Activated CD4-positive, alpha-beta T cell treated with anti-CD3 and anti-CD28 coated beads for 4 hours (primary cell): Measurements from ENCODE around the gene MRPL45.

Experiments used
- DNase-seq, 2 donors: peaks; one replicate each; pipeline ENCODE4 v3.0.0-alpha.2; 2020

The MRPL45 gene

DNA sequence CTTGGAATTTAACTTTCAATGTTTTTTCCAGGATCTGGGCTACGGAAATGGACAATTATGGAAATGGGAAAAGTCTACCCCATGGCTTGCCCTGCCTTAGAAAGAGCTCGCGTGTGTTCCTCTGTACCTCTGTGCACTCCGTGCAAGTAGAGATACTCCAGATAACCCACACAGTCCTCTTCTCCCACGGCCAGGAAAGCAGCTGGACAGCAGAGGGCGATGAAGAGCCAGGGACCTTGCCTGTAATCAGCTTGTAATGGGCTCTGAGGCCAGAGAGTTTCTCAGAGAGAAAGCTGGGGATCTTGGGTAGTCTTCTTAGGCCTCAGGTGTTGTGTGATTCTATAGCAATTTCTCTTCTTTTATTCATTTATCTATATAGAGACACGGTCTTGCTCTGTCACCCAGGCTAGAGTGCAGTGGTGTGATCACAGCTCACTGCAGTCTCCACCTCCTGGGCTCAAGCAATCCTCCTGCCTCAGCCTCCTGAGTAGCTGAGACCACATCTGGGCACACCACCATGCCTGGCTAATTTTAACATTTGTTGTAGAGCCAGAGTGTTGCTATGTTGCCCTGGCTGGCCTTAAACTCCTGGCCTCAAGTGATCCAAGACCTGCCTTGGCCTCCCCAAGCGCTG lies 52.2 kb downstream of the MRPL45 start:
- peak; percentile 78 to 88 for DNase-seq

DNA sequence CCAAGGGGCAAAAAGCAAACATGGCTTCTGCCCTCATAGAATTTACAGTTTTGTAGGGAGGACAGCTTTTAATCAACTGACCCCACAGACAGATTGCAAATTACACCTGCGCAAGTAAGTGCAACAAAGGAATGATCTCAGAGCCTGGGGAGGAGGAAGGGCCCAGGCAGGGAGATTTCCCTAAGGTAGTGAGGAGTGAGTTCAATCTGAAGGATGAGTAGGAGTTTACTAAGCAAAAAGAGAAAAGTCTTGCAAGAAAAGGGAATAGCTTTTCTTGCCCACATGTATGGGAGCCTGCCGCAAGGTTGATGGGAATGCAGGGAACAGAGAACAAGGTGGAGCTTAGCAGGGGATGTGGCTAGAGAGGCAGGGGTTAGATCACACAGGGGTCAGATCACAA lies 53.1 kb downstream of the MRPL45 start:
- no peak for DNase-seq

DNA sequence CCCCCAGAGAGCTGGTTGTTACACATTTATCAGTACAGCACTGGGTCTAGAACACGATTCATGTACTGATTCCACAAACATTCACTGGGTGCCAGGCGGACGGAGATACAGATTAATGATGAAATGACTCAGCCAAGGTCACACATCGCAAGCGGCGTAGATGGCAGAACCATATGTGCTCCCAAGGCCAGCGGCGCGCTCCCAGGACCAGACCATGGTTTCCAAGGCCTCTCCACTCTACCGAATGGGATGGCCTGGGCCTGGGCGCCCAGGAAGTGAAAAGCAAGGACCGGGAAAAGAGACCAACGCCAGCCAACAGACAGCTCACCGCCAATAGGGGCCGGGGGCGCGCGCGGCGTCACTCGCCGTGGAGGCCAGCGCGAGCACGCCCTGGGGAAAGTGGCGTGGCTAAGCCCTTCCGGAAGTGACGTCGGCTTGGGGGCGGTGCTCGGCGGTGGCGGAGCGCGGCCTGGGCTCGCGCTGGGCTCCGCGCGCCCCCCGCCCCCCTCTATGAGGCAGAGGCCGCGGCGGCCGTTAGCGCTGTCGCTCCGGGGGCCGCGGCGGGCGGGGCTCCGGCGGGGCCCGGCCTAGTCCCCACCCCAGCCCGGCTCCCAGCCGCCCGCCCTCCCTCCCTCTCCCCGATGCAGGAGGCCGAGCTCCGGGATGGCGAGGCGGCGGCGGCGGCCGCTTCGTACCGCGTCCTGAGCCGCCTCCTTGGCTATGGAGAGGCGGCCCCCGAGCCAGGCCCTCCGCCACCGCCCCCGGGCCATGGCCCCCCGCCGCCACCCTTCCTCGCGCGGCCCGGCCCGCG lies 54.6 kb downstream of the MRPL45 start, which contains the start of gene SOCS7:
Gene SOCS7, plus strand, starts transcription at position 433 of the 811 bp plus-strand sequence. Its CDS starts 209 bp downstream, at position 642.
- peak; percentile 92 to 93 for DNase-seq

DNA sequence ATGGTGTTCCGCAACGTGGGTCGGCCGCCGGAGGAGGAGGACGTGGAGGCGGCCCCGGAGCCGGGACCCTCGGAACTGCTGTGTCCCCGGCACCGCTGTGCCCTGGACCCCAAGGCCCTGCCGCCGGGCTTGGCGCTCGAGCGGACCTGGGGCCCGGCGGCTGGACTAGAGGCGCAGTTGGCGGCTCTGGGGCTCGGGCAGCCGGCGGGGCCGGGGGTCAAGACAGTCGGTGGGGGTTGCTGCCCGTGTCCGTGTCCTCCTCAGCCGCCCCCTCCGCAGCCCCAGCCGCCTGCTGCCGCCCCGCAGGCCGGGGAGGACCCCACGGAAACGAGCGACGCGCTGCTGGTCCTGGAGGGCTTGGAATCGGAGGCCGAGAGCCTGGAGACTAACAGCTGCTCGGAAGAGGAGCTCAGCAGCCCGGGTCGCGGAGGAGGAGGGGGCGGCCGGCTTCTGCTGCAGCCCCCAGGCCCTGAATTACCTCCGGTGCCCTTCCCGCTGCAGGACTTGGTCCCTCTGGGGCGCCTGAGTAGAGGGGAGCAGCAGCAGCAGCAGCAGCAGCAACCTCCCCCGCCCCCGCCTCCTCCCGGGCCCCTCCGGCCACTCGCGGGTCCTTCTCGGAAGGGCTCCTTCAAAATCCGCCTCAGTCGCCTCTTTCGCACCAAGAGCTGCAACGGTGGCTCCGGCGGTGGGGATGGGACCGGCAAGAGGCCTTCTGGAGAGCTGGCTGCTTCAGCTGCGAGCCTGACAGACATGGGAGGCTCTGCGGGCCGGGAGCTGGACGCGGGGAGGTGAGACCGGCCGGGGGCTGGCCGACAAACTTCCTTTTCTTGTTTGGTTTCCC lies 55.5 kb downstream of the MRPL45 start:
- DNase-seq = peak; percentile 5 to 15

DNA sequence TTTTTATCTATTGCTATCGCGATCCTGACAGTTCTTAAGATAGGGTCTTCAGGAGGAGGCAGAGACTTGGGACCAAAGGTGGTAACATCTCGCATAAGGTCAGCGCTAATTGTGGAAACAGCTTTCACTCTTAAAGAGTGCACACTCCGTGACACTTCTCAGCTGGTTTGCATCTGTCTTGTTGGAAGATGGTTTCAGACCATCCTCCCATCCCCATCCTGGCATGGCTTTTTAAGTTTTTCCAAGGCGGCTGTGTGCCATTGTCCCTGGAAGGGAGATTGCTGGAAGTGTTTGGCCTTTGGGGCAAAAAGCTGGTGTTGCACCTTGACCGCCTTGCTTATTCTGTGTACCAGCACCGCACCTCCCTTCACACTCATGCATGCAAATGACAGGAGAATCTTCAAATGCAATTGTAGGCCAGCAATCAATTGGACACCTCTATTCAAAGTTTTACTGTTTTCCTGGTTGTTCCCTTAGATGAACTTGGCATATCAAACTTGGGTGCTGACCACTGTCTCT lies 56.2 kb downstream of the MRPL45 start:
- DNase-seq = no peak

DNA sequence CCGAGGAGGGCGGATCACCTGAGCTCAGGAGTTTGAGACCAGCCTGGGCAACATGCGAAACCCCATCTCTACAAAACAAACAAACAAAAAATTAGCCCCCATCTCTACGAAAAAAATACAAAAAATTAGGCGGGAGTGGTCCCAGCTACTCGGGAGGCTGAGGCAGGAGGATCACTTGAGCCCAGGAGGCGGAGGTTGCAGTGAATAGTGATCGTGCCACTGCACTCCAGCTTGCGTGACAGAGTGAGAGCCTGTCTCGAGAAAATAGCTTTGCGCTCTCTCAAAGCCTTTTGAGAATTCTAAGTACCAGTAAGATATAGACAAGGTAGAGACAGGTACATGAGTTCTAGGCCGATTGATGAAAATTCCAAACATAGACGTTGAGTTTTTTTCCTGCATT lies 56.7 kb downstream of the MRPL45 start:
- no peak for DNase-seq

DNA sequence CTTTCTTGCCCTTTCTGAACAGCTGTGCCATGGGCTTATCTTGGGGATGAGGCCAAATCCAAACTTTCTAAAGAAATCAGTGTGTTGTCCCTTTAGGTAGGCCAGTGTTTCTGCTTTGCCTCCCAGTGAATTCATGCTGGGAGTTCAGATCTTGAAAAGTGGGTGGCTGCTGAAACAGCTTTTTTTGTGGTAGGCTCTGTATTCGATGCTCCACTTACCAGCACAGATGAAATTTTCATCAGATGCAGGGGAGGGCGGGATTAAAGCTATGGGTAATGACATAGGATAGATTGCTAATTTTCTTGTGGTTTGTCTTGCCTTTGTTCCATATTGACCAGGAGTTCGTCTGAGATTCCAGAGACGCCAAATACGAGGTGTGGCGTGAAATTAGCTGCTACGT lies 57.5 kb downstream of the MRPL45 start:
- no peak for DNase-seq

DNA sequence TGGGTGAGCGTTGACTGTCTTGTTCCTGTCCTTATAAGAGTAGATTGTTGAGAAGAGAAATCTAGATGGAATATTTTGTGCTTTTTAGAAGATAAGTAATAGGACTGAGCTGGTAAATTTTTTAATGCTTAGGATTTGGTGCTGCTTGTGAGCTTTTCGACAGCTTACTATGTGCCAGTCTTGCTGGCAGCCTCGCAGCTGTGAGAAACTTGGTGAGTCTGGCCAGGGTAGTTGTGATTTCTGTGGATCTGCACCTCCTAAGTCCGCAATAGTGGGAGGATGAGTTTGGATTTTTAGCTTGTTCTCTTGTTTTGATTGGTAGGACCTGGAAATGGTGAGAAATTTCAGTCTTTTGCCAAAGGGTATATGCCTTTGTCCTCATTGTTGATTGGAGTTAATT lies 58.3 kb downstream of the MRPL45 start:
- DNase-seq = no peak

DNA sequence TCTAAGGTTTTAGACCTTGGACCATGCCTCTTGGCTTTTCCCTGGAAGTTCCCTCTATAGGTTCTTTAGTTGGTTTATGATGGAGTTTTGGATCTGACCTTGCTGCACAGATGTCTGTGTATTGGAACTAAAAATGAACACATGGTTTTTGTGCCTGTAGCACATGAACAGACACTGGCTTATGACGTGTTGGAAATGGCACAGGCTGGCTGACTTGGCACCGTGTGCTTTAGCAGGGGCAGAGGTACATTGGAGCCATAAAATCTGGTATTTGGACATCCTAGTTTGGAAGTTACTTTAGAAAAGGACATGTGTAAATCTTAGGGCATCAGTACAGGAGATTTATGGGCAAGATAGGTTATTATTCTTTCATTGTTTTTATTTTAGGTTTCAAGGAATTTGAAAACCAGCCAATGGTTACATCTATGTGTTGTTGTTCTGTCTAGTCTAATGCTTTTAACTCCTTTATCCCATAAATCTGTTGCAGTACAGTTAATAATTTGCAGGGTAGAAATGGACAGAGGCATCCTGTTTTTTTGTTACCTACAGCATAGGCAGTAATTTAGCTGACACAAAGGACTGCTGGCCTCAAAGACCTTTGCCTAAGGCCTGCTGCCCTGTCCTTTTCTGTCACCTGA lies 60.6 kb downstream of the MRPL45 start:
- no peak for DNase-seq

DNA sequence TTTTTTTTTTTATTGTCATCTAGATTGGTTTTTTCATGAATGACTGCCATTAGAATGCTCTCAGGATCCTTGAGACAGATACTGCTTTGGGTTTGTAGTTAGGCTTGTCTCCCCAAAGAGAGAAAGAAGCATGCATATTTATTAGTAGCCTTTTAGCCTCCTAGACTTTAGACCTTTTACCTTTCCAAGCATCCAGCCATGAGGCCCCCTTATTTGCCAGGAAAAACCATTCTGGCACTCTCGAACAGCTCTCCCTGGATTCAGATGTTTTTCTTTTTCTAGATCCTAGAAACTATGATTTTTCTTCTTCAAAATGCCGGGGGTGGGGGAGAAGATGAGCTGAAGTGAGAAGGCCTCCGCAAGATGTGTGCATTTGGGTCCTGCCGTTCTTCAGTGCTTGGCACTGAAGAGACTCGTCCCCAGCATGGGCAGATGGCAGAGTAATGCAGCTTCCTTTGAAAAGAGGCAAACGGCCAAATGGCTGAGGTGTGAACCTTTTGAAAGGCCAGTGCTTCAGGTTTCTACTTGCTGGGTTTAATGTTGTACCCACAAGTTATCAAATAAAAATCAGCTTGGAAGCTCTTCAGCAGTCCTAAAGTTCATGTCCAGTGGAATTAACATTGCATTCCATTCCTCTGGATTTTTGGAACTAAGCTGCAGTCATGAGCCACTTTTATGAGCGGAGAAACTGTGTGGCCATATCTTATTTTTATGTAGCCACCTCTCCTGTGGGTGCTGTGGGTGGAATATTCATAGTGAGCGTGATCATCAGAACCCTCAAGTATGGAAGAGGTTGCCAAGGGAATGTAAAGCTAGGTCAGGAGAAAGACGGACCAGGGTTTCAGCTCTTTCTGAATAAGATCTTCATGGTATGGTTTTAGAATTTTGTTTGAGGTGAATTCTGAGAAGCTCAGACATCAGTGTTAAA lies 61.9 kb downstream of the MRPL45 start:
- DNase-seq = no peak

DNA sequence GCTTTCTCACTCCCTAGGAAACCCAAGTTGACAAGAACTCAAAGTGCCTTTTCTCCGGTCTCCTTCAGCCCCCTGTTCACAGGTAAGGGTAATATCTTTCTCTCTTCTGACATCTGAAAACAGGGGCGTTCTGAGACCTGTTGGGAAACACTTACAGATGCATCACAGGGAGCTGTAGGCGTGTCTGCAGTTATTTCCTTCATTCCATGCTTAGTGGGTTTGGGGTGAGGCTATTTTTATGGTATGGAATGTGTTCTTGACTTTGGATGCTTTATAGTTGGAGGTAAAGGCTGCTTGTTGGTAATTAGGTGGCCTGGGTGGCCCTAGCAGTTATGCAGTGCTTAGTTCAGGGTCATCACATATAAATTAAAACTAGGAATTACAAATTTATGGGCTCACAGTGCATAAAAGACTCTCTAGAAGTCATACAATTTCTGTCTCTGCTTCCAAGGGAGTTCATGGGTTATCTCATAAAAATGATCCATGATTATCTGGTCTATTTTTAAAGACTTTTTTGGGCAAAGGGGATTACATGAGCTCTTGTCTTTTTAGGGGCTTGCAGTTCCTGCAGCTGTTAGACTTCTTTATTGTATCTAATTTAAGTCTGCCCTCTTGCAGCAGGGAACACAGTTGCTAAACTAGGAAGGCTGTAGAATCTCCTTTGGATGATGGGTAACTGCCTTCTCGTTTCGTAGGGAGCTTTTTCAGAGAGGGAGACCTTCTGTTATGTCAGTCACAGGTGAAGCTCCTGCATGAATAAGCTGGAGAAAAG lies 64.9 kb downstream of the MRPL45 start:
- DNase-seq = no peak

DNA sequence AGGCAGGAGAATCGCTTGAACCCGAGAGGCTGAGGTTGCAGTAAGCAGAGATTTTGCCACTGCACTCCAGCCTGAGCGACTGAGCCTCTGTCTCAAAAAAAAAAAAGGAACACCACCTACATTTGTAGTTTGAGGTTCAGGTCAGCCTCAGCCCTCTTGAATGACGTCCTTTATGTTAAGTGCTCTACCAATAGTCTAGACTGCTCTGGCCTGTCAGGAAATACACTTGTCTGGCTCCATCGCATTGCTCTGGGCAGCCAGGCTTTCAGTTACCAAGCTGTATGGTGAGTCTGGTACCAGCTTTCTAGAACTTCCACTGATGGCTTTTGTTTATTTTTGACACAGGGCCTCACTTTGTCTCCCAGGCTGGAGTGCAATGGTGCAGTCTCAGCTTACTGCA lies 66.0 kb downstream of the MRPL45 start:
- no peak for DNase-seq

DNA sequence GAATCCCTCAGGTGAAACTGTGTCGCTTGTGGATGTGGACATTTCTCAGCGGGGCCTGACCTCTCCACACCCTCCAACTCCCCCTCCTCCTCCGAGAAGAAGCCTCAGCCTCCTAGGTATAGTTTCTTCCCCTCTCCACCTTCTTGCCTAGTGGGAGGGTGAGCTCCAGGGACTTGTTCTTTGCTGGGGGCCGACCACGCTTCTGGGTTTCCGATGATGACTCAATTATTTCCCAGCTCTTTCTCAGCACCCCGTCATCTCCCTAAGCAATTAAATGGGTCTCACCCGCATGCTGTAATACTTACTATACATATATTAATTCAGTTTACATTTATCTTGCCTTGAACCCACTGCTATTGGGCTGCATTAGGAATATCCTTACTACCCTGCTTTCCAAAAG lies 67.8 kb downstream of the MRPL45 start:
- no peak for DNase-seq

DNA sequence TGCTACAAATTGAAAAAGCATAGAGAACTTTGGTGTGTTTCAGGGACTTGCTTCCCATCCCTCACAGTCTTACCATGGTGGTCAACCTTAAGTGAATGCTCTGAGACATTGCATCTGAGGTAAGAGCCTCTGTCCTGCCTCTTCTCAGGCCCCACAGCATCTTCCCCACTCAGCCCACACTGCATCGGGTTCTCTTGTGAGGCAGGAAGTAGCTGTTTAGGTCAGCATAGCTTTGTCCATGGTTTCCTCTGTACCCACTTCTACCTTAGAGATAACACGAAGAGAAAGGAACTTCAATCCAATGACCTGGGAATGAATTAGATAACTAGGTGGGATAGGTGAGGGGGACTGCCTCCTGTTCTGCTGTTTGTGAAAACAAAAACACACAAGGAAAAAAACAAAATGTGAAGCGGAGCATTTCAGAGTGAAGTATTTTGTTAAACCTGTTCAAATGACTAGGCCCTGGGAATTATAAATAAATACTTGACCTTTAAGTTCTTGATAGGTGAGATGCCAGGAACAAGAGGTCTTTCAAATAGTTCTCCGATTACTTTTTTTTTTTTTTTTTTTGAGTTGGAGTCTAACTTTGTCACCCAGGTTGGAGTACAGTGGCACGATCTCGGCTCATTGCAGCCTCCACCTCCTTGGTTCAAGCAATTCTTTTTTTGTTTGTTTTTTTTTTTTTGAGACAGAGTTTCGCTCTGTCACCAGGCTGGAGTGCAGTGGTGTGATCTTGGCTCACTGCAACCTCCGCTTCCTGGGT lies 72.3 kb downstream of the MRPL45 start:
- no peak for DNase-seq
